Stimulated activated CD8-positive, alpha-beta memory T cell treated with anti-CD3 and anti-CD28 coated beads, Interleukin-15, amount 100 ng/mL, for 4 hours (primary cell): ENCODE data around the gene RARS2.

Source experiments
- DNase-seq, 2 donors: peaks; one replicate each; pipeline ENCODE4 v3.0.0-alpha.2; 2020; ENCODE audit warnings: low read depth in 2 of 2

RARS2 gene

GRCh38 chr6:87573307-87574024 lies 16.3 kb downstream of the RARS2 start:
- DNase-seq = no peak

DNA sequence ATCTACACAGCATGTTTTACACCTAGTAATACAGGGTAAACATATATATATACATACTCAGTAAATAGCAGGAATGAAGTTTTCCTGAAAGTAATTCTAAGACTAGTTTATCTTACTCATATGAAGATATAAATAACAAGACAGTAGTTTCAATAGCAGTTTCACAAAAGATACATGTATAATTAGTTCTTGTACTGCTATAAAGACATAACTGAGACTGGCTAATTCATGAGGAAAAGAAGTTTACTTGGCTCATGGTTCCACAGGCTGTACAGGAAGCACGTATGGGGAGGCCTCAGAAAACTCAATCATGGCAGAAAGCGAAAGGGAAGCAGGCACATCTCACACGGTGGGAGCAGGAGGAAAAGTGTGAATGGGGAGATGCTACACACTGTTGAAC lies 16.9 kb downstream of the RARS2 start:
- DNase-seq = no peak

DNA sequence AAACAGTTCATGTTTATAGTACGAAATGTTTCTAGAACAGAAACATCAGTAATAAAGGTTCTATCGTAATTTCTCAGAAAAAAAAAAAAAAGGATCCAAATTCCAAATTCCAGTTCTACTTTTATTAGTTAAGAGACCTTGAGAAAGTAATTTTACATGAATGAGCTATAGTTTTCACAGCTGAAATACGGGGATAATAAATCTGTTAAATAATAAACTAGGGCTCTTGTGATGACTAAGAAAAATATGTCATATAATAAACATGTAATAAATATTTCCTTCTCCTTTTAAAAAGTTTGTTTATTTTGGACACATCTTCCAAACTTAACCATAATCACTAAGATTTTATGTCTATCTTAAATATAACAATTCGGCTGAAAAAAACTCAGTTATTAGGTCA lies 17.8 kb downstream of the RARS2 start:
- DNase-seq = no peak

DNA sequence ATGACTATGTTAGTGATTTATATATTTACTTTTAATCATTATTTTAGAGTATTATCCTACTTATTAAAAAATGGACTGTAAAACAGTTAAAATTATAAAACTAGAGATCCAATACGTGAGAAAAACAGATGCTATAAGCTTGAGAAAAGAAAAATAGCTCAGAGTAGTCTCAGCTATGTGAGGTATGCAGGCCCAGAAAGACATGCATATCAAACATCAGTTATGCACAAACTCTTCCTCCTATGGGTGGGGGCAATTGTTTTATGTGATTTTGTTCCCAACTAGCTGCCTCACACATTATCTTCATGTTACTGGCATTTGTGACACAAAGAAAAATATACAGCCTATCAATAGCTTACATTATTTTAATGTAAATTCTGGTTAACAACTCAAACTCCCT lies 28.8 kb downstream of the RARS2 start:
- no peak for DNase-seq

- DNase-seq = no peak
These were observed 31.3 kb downstream of the RARS2 start for GRCh38 chr6:87558446-87558845.

GRCh38 chr6:87555506-87555905 lies 34.3 kb downstream of the RARS2 start:
- no peak for DNase-seq

DNA sequence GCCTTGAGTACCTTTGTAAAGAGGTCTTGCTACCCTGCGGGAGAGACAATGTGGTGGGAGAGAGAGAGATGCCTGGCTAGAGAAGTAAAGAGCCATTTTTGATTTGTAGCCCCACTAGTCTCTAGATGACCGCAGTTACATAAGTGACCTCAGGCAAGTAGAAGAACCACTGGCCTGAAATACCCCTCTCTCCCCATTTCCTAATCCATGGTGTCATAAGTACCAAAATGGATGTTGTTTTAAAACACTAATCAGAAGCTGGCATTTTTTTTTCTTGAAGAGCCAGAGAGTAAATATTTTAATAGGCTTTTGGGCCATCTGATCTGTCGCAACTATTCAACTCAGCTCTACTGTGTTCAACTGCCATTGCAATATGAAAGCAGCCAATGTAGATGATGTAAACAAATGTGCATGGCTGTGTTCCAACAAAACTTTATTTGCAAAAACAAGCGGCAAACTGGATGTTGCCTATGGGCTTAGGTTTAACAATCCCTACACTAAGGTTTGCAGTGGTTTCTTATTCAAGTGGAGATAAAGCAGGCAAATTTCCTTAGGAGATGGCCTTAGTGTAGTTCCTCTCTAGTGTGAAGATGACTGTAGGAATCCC lies 36.5 kb downstream of the RARS2 start:
- DNase-seq = no peak

- no peak for DNase-seq
These were observed 38.0 kb downstream of the RARS2 start for GRCh38 chr6:87551799-87552198.

DNA sequence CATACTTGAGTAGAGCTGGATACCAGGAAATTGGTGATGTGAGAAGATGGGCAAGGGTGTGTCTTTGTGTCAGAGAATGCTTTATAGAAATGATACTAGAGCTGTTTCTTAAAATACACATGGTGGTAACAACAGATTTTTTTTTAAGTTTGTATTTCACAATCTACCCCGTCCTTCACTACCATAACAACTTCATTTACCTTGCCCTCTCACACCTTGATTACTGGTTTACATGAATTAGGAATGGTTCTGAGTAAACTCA lies 45.4 kb downstream of the RARS2 start:
- no peak for DNase-seq

DNA sequence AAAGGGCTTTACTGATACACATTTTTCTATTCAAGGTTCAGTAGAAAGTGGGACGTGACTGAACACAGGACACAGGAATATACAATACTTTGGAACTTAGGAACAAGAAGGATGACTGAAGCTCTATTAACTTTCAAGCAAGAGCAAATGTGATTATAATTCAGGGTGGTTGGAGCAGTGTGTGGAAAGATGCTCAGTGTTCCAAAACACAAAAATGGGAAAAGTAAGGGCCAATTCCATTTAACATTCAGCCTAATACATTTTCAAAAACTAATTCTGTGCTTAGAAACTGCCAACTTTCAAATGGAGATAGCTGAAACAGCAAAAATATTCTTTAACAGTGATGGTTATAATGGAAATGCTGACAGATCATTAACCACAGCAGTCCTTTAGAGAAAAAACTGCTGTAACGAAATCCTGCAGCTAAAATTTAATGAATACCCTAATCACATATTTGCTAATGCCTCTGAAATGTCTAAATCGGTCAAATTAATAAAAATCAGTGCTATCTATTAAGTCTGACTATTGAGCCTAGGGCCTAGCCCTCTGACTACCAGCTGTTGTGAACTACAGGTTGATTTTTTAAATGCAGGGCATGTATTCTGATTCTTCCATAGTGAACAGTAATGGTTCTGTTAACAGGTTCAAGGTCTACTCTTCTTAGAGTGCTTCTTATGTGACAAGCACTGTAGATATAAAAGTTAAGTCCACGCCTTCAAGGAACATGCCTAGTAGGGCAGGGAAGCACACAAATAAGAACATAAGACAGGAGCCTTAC lies 45.9 kb downstream of the RARS2 start:
- DNase-seq = no peak

- DNase-seq = no peak
These were observed 48.0 kb downstream of the RARS2 start for GRCh38 chr6:87541744-87542143.

- no peak for DNase-seq
These were observed 48.7 kb downstream of the RARS2 start for GRCh38 chr6:87541041-87541440.

GRCh38 chr6:87540539-87540938 lies 49.2 kb downstream of the RARS2 start:
- no peak for DNase-seq

- DNase-seq = no peak
These were observed 50.2 kb downstream of the RARS2 start for GRCh38 chr6:87539554-87539953.

GRCh38 chr6:87538510-87539260 lies 51.1 kb downstream of the RARS2 start:
- no peak for DNase-seq

GRCh38 chr6:87534377-87535047 lies 55.3 kb downstream of the RARS2 start:
- no peak for DNase-seq

DNA sequence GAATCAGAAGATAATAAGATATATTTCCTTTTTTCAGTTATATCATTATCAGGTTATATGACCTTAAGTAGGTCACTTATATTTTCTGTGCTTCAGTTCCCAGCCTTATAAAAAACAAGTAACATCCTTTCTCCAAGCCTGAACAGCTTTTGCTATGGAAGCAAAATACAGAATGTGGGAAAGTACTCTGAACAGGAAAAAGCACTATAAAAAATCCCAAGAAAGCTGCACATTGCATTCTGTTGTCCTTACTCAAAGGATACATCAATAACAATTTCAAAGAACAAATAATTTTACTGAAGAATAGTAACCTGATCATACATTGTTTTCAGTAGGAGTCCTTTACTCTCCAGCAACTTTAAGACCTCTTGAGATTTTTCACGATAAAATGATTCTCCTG lies 60.6 kb downstream of the RARS2 start:
- no peak for DNase-seq

DNA sequence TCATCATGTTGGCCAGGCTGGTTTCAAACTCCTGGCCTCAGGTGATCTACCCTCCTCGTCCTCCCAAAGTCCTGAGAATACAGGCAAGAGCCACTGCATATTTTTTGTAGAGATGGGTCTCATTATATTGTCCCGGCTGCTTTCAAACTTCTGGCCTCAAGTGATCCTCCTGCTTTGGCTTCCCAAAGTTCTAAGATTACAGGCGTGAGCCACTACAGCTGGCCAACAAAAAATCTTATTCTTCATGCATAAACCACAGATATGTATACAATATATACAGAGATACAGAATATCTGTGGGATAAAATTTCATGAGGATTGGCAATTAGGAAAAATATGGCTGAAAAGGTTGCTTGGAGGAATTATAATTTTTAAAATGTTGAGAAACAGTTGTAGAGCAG lies 67.1 kb downstream of the RARS2 start:
- DNase-seq = no peak

DNA sequence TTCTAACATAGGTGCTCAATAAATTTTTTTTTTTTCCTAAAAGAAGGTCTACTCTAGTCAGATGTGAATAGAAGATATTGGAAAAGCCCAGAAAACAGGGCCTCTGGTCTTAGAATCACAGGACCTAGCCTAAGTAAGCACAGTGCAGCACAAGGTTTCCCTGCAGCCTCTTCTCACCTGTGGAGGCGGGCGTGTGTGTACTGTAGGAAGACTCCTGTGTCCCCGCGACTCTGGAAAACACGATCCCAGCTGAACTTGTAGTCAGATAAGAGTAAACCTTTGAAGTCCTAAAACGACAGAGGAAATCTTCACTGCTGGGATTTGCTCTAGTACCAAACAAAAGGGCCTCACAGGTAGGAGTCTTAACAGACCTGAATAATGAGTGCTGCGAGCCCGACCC lies 71.3 kb downstream of the RARS2 start:
- DNase-seq = no peak

GRCh38 chr6:87514831-87515230 lies 75.0 kb downstream of the RARS2 start:
- DNase-seq = no peak

GRCh38 chr6:87504441-87504840 lies 85.3 kb downstream of the RARS2 start:
- no peak for DNase-seq
